ENCODE measurements around the gene MYEOV.

The MYEOV gene

GRCh38 chr11:69302447-69303020 is 8.6 kb downstream of the MYEOV start:
- no peak for DNase-seq

DNA sequence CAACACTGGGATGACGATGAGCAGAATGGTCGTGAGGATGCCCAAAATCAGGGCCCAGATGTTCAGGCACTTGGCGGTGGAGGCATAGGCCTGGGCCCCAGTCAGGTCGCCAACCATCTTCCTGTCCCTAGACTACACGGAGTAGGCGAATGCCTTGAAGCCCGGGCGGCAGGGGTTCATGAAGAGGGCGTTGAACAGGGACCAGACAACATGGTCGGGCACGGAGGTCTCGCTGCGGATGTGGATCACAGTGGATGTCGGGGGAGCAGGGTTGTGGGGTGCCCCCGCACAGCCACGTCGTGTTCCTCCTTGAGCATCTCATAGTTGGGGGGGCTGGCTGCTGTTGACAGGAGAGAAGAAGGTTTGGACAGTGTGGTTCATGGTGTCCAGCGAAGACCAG is 9.5 kb downstream of the MYEOV start:
- no peak for DNase-seq

DNA sequence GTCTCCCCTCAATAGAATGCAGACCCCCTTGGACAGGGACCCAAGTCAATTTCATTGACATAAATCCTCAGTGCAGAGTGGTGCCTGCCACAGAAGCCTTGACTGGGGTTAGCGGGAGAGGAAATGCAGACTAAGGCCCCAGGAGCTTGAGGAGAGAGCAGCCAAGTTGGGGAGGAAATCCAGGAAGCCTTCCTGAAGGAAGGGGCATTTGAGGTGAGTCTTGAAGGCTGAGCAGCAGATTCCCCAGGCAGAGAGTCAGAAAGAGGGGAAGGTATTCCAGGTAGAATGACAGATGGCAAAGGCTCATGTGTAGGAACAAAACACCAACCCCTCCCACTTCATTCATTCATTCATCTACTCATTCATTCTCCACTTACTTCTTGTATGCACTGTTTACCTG is 10.3 kb downstream of the MYEOV start:
- DNase-seq = no peak

- DNase-seq = no peak
These were observed 10.7 kb downstream of the MYEOV start for GRCh38 chr11:69304686-69305085.

DNA sequence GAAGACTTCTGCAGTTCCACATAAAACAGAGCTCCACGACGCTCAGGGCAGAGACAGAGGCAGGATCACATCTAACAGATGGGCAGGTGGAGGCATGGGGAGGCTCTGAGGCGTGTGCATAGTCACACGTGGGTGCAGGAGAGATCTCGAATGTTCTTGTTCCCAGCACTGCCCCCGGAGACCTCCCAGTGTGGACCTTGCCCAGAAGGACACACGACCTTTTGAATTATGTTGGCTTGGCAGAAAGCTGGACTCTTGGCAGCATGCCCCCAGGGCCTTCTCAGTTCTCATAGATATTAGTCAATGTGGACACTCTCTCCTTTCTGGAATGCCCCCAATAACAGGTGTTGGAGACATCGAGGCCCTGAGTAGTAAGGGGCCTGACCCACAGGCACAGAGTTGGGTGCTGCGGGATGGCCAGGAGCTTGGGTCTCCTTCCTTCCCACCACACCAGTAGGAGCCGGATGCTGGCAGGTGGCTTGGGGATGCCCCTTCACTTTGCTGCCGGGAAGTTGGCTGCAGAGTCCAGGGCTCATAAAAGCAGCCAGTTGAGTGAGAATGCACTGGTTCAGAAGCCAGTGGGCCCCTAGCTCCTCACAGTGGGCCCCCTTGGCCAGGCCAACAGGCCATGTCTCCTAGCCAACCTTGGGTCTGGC is 12.1 kb downstream of the MYEOV start:
- no peak for DNase-seq

DNA sequence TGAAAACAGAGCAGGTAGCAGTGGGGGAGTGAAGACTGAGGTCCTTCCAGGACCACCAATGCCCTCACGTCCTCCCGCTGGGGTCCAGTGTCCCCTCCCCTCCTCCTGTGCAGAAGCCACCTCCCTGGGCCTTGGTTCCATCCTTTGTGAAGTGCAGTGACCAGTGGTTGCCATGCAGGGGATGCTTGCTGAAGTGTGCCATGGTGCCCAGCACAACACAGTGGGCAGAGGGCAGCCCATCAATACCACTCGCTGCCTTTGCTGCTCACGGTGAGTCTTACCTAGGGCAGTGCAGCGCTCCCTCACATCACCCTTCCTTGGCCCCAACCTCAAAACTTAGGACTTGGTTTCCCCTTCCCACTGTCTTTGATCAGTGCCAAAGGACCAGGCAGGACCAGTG is 12.9 kb downstream of the MYEOV start:
- DNase-seq = no peak

DNA sequence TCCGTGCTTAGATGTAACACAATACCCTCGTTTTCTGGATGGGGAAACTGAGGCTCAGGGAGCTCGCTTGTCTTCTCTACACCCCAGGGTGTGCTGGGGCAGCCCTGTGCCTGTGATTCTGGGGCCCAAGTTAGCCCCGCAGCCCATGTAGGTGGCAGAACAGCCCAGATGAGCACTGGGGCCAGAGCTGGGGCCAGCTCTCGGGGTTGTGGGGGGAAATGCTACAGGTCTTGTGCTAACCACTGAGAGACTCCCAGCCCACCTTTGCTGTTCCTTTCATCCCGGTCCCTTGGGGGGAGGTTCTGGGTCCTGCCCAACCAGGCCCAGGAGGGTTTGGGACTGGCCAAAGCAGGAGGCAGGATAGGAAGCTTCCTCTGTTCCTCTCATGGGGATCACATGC is 13.5 kb downstream of the MYEOV start:
- no peak for DNase-seq

DNA sequence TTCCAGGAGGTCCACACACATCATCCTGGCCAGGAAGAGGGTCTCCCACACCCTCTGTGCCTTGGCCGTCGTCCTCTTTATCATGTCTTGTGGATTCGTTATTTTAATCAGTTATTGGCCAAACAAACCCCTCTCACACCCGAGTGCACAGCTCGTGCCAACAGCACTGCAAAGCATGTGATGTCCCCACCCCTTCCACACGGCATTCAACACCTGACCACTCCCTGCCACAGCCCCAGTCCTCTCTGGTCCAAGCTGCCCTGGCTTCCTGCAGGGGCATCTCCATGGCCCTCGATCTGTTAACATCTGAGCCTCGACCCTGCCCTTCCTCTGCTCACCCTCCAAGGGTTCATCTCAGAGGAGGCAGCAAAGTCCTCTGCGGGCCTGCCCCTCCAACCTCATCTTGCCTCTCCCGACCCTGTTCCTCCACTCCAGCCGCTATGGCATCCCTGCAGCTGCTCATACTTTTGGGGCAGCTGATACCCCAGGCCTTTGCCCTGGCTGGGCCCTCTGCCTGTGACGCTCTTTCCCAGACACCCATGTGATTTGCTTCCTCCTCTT is 14.0 kb downstream of the MYEOV start:
- DNase-seq = no peak

- no peak for DNase-seq
These were observed 14.5 kb downstream of the MYEOV start for GRCh38 chr11:69308491-69308911.

DNA sequence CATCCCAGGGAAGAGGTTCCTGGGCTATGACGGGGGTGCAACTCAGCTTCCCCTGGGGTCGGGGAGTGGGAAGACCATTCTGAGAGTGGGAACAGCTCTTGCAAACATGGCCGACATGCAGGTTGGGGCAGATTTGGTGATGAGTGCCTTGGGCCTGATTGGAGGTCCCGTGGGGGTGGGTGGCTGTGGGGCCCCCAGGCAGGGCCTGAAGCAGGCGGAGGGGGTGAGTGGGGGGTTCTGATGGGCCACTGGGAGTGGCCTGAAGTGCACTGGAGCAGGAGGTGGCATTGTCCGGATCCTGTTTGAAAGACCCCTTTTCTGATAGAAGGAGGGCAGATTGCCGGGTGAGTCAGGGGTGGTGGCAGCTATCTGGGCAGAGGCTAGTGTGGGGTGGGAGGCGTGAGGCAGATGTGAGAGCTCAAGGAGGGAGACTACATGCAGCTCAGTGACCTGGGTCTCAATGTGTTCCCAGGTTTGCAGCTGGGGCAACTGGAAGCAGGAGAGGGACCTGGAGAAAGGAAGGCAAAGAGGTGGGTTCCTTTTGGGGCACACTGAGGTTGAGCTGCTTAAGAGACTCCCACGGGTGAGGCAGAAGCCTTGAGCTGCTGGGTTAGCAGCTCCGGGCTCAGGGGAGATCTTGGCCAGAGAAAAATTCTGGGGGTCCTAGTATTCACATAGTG is 15.1 kb downstream of the MYEOV start:
- no peak for DNase-seq

DNA sequence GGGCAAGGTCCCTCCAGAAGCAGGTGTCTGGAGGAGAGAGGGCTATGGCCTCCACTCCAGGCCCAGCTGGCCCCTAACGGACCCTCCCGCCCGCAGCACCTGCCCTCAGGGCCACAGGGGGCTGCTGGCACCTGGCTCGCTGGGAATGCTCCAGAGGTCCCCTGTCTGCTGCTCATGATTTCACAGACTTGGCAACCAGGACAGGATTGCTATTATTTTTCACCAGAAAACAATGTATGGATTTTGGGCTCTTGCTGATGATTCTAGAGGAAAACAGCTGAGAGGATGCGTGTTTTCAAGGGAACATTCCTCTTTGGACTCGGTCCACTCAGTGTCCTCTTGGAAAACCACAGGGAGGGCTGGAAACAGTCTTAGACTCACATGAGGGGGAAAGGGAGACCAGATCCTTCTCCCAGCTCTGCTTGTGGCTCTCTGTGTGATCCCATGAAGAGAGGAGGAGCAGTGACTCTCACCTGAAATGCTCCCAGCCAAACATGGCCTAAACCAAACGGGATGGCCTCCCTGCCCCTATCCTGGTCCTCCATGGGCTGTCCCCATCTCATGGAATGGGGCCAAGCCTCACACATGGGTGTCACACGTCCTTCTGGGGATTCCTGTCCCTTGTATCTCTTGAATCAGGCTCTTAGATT is 15.8 kb downstream of the MYEOV start:
- no peak for DNase-seq

GRCh38 chr11:69310351-69310750 is 16.4 kb downstream of the MYEOV start:
- DNase-seq = no peak

DNA sequence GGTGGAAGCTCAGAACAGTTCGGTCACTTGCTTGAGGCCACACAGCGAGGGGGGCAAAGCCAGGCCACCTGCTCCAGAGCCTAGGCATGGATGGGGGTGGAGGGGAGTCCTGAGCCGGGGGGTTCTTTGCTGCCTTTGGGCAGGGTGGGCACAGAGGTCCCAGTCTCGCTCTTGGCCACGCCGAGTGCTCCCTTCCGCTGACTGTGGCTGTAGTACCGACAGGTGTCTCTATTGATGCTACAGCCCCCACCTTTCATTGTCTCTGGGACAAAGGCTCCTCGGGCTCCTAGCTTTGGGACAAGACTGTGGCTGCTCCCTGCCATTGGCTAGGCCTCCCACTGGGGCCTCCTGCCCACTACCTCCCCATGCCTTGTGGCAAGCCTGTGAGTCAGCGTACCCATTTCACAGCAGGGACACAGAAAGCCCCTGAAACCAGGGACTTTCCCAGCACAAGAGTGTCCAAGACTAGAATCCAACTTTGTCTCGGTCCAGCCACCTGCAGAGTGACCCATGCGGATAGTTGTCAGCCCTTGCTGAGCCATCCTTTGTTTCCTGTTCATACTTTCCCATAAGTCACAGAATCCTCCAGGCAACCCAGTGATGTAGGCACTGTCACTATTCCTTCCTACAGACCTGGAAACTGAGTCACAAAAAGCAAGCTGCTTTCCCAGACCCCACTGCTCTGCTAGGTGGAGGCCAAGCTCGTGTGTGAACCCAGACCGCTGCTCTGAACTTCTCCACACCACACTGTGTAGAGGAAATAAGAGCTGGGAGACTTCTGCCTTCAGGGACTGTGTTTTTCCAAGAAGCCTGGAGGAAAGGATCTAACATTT is 17.2 kb downstream of the MYEOV start:
- no peak for DNase-seq

- no peak for DNase-seq
These were observed 17.9 kb downstream of the MYEOV start for GRCh38 chr11:69311767-69312385.

DNA sequence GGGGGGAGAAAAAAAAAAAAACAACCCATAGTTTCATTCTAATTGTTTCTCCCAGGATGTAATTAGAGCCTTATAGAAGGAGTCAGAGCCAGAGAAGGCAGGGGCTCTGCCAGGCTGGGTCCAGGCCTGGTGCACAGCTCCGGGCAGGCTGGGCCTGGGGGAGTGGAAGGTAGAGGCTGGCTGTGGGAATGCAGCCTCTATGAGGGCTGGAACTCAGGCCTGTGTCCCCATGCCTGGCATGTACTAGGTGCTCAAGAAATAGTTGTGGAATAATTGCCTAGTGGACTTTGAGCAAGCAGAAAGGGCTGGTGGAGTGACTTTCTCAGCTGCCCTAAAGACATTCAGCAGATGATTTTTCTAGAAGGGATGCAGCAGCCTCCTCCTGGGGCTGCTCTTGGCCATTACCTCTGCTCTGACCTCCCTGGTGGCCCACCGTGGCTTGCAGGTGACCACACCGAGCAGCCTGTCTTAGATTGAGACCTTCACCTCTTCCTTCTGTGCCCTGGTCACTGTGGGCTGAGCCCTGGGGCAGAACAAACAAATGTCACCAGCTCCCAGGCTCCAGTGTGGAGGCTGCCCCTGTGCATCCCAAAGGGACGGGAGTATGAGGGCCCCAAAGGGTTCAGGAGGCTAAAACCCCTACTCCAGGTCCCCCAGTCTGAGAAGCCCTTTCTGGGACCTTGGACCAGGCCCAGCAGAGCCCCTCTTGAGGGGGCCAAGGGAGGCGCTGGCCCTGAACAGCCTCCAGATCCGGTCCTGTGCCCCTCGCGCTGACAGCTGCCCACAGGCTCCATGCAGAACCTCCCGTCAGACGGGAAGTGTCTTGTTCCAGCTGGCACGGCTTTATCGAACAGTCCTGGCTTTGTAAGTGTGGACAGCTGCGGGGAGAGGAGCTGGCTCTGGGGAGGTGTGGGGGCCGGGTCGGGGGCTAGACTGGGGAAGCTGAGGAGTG is 18.8 kb downstream of the MYEOV start:
- DNase-seq = no peak

- DNase-seq = no peak
These were observed 20.0 kb downstream of the MYEOV start for GRCh38 chr11:69313992-69314391.

DNA sequence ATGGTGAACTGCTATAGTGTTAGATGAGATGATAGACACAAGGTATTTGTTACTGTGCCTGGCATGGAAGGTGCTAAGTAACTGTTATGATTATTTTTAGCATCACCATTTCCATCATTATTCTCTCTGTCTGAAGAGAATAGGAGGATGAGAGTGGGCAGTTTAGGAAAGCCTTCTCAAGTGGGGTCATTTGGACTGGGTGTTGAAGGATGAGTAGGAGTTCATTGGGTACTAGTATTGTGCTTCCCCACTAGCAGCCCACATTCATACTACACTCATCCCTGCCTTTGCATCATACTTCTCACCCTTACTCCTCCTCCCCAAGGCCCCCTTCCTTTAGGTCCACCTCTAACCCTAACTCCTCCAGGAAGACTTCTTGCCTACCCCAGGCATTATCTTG is 20.6 kb downstream of the MYEOV start:
- DNase-seq = no peak

DNA sequence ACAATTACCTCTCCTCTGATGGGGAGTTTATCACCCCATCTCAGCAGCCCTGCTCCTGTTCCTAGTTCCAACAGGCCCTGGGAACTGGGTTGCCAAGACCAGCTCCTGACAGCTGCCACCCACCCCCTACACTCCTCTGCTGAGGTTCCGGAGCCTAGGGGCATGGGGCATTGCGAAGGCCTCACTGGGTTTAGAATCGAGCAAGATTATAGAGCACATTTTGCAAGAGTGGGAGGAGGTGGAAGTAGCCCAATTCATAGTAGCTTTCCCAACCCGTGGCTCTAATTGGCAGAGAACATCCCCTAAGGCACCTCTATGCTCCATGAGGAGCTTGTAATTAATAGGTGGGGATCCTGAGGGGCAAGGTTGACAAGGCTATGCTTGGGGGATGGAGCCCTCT is 23.0 kb downstream of the MYEOV start:
- no peak for DNase-seq

DNA sequence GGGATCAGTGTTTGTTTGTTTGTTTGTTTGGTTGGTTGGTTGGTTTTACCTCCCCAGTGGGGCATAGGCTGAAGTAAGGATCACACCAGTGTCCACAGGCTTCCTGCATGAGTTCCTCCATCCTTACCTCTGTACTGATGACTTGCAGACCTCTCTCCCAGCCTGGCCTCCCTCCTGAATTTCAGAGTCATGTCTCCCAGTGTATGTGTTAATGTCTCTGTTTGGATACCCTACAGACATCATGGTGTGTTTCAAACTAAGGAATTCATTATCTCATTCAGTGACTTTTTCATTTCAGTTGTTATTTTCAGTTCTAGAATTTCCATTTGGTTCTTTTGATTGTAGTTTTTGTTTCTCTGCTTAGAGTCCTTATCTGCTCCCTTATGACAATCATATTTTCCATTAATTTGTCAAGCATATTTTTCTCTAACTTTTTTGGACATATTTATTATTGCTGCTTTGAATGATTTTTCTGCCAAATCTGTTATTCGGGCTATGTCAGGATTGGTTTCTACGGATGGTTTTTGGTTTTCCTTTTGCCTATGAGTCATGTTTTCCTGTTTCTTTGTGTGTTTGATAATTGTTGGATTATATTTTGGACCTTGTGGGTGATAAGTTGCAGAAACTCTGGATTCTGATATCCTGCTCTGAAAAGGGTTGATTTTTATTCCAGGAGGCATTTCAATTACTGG is 23.6 kb downstream of the MYEOV start:
- DNase-seq = no peak

DNA sequence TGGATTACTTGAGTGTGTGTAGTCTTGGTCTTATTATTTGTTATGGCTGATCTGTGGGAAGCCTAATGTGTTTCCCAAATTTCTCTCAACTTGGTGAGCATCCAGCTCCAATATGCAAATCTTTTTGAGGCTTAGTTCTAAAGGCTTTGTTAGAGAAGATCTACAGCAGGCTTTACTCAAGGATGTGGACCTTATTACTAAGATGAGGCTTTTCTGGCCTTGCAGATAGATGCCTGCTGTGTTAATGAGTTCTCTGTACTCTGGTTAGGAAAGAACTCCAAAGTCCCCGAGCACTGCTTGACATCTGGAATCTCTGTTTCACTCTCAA is 24.1 kb downstream of the MYEOV start:
- DNase-seq = no peak
